Caki2 (cell line): ENCODE measurements around the gene DNTTIP2. TPM values are rescaled to one million over a fixed set of nuclear protein-coding genes. Genes with fewer than 3 reads are reported as not detected.
"Not testable (repeated sequence)": the region's sequence is repeated elsewhere in the genome, so short reads cannot be mapped to it uniquely, and the experiment has no call there.

Experiments
- DNase-seq: peaks from one replicate; pipeline ENCODE4 v3.0.0-alpha.2; 2015; ENCODE audit warnings: low read depth
- in situ Hi-C: cut with HindIII; loops from 2 replicates; pipeline ENCODE4 v1.10.0; 2016; ENCODE audit warnings: low sequenced_read_pairs, low pct_unique_long_range_greater_than_20kb, mixed read lengths
- total RNA-seq: library from RNA; depleted of rRNA; stranded (reverse); fragments of >200 nt; shearing (Covaris generic); gene quantifications from 2 replicates; pipeline ENCODE4 v1.2.3, GENCODE V29; 2014; ENCODE audit warnings: low replicate concordance

The DNTTIP2 gene
- total RNA-seq, 1 experiment from 2014 or later = 27.4 TPM

DNA sequence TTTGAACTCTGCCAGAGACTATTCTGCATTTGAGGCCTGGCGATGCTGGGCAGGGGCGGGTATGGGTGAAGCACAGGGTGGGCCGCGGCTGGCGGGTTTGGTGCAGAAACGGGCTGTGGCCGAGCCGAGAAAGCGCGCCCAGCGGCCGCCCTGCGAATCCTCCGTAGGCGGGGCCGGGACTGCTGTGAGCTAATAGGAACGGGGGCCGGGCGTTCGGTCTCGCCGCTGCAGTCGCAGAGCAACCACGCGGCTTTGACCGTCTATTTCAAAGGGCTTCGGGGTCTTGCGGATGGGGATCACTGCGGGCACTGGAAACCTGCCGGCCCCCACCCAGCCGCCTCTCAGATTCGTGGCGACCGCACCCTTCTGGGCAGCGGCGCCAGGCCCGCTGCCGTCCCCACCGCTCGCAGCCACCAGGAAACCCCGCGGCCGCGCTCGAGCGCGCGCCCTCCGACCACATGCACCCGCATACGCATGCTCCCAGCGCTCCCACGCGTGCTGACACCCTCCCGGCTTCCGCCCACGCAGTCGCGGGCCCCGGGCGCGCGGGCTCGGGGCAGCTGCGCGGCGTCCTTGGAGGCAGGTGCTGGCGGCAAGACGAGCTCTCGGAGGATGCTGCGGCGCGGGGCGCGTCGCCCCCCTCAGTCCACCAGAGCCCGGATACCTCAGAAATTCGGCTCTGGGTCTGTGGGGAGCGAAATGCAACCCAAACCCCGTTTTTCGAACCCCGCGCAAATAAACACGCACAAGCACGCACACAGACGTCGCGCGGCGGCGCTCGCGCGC, 32.6 kb downstream of the DNTTIP2 start:
- in situ Hi-C loops = no loop called here
- peak; percentile 80 for DNase-seq

DNA sequence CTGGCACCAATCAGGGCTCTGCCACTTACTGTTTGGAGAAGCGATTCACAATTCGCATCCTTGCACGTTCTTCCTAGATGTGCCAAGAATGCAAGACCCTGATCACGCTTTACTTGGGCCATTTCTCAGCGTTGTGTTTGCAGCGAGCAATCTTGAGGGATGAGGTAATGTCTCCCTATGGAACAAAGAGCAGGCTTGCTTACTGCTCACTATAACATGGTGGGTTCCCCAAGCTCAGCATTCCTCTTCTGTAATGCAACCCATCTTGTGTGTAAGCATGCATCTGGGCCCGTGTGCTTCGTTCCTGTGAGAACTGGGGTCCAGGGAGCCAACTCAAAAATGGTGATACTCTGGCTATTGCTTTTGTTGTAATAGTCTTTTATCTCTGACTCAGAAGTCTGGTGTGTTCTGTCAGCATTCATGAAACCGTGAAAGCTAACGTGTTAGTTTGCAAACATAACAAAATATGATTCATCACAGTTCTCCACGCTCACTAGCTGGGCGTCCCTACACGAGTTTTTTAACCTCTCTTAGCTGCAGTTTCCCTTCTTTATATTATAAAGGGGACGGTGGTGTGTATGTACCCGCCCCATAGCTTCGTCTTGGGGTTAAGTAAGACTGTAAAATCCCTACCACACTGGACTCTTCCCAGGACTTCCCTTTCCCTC, 33.3 kb downstream of the DNTTIP2 start:
- DNase-seq = peak; percentile 74
- in situ Hi-C loops = no loop called here

DNA sequence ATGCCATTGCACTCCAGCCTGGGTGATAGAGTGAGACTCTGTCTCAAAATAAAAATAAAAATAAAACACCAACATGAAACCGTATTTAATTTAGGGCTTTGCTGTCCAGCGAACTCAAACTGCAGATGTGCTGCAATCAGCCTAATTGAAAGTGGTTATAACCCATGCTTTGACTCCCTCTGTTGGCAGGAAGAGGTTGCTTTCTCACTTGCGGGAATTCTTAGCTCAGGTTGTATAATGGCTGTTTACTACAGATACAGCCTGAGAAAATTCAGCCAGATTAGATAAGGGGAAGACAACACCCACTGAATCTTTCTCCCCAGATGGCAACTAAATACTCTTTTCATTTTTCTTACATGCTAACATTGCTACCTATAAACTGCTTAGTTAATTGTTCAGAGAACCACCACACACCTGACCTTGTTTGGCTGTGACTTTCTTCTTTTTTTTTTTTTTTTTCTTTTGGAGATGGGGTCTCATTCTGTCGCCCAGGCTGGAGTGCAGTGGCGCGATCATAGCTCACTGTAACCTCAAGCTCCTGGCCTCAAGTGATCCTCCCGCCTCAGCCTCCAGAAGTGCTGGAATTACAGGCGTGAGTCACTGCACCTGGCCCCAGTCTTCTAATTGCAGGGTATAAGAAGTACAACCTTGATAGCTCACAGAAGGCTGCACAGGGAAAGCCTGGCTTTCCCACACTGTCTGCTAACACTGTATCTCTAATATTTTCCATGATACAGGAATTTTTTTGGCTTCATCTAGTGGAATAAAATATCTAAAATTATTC, 34.6 kb downstream of the DNTTIP2 start:
- in situ Hi-C loops = no loop called here
- DNase-seq = peak; percentile 44

DNA sequence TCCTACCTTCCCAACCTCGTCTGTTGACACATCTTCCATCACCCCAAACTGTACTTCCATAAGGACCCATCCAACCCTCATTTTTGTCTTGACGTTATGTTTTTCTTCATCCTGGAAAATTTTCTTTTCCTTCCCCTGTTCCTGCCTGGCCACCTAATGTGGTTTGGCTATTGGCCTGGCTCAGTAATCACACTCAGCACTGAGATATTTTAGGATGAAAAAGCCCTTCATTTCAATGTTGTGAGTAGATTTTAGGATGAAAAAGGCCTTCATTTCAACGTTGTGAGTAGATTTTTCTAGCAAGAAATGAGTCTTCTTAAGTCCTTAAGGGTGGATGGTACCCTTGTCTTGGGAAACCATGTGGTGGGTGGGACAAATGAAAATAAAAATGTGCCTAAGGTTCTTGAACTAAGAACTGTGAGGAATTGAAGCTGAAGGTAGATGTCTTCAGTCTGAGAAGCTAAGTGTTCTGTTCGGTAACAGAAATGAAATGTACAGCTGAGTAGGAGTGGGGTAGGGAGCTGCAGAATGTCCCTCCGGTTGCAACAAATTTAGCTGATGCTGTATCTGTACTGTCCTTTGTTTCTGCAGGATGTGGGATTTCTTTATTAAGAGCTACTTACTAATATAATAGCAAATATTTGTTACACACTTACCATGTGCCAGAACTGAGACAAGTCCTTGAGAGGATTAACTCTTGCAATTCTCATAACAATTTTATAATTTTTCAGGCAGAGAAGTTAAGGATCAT, 36.1 kb downstream of the DNTTIP2 start:
- no peak for DNase-seq
- in situ Hi-C loops = no loop called here

DNA sequence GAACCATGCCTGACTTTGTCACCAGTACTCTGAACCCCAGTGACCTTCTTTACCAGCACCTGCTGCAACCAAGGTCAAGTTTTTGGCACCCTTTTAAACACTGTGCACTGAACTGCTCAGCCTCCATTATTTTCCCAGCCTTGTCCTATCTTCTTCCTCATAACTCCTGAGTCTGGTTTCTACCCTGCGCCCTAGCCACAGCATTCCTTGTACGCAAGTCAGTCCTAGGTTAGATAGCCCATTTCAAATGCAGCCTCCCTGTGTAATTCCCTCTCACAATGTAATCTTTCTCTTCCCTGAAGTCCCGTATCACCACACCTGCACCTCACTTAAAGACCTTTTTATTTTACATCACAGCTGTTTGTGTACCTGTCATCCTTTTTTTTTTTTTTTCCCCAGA, 37.2 kb downstream of the DNTTIP2 start:
- in situ Hi-C loops = no loop called here
- no peak for DNase-seq

DNA sequence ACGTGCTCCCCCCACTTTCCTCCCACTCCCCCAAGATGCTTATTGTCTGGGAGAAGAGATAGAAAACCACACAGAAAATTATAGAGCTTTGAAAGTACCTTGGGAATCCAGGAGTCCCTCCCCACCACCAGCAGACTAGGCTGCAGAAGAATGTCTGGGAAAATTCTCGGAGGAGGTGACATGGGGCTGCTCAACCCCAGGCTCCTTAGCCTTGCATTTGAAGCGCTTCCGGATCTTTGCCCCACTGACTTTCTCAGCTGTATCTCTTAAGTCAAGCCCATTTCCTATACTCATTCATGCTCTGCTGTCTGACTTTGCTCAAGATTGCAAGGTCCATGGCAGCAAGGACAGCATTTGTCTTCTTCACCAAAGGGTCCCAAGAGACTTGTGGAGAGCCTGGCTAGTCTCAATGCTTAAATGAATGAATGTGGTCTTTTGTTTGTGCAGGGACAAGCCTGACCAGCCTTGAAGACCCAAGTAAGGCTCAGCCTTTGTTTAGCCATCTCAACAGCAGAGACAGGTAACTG, 38.0 kb downstream of the DNTTIP2 start:
- in situ Hi-C loops = no loop called here

DNA sequence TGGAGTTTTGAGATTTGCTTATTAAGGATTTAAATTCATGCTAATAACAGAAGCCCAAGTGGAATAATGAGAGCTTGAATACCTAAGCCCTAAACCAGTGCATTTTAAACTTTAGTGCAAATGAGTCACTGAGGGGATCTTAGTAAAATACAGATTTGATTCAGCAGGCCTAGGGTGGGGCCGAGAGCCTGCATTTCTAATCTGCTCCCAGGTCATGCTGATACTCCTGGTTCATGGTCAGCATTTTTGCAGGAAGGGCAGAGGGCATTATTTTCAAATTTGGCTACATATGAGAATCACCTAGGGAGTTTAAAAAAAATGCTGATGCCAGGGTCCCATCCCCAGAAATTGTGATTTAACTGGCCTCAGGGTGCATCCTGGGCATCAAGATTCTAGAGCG, 39.3 kb downstream of the DNTTIP2 start:
- no peak for DNase-seq
- in situ Hi-C loops = no loop called here

More for the DNA sequence above, 38.0 kb downstream of the DNTTIP2 start:
- DNase-seq = no peak

DNA sequence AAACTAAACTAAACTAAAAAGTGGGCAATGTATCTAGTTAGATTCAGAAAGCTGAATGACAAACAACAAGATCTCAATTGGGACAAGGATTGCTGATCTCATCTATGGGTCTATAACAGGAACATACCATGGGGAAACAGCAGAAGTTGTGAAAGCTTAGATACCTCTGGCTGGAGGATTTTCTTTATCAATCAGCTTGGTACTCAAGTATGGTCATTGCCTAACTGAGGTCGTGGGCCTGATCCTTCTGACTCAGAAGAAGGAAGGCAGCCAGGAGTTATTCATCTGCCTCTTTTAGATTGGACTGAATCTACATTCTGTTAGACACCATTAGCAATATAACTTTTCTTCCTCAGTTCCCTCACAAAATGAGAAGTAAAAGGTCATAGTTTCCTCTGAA, 39.7 kb downstream of the DNTTIP2 start:
- DNase-seq = no peak
- in situ Hi-C loops = no loop called here

DNA sequence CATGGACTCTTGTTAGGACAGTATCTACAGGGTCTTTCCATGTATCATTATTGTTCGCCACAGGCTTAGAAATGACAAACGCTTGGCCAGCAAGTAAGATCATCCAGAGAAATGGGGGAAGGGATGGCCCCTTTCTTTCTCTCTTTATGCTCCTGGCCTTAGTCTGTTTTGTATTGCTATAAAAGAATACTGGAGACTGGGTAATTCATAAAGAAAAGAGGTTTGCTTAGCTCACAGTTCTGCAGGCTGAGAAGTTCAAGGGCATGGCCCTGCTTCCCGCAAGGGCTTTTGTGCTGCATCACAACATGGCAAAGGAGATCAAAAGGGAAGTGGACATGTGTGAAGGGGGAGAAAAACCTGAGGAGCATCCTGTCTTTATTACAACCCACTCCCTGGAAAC, 41.0 kb downstream of the DNTTIP2 start:
- in situ Hi-C loops = no loop called here
- DNase-seq = no peak

DNA sequence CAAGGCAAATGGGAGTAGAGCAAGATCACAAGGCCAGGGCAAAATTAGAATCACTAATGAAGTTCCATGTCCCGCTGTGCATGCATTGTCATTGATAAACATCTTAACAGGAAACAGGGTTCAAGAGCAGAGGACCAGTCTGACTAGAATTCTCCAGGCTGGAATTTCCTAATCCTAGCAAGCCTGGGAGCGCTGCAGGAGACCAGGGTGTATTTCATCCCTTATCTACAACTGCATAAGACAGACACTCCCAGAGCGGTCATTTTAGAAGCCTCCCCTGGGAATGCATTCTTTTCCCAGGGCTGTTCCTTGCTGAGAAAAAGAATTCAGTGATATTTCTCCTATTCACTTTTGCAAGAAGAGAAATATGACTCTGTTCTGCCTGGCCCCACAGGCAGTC, 45.7 kb downstream of the DNTTIP2 start:
- DNase-seq, in situ Hi-C loops: not testable (repeated sequence)

DNA sequence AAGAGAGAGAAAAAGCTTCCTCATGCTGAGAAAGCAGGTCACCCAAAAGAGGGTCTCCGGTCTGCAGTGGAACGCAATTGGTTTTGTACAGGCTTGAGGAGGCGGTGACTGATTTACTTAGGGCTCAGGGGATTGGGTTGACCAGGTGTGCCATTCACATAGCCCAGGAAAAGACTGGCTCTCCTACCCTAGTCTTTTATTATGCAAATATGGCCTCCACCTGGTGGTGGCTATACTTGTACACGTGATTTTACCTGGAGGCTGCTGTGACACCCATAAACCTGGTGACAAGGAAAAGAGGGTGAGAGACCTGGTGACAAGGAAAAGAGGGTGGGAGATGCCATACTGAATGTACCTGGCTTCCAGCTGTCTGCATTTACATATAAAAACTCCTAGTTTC, 49.9 kb downstream of the DNTTIP2 start:
- no peak for DNase-seq
- in situ Hi-C loops = no loop called here

DNA sequence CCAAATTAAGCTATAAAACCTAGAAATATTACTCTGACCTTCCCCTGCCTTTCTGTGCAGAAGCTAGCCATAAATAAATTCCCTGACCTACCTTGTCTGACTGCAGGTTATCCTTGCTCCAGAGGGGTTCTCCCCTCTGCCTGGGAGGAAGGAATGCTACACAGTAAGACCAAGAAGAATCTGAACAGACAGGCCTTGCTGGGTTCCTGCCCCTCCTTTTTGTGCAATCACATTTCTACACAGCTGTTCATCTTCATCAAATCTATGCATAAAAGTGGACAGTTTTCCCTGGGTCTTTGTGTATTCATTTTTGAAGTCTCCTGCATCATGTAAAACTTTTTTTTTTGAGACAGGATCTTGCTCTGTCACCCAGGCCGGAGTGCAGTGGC, 50.6 kb downstream of the DNTTIP2 start:
- in situ Hi-C loops = no loop called here
- no peak for DNase-seq

DNA sequence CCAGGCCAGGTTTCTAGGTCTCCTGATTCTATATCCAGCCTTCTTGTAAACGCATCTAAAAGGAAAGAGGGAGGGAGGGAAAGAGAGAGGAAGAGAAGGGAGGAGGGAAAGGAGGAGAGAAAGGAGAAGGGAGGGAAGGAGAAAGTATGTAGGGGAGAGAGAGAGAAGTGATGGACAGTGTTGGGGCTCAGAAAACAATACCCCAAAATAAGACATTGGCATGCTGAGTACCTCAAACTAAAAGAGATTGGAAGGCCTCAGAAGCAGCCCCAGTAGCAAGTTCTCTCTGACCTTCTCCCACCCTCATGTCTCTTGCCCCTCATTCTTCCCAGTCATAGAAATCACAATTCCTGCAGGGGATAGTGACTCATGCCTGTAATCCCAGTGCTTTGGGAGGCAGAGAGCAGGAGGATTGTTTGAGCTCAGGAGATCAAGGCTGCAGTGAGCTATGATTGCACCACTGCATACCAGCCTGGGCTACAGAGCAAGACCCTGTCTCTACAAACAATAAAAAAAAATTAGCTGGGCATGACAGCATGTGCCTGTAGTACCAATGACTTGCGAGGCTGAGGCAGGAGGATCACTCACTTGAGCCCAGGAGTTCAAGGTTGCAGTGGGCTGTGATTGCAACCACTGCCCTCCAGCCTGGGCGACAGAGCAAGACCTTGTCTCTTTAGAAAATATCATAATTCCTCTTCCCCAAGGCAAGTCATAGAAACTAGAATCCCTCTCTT, 51.2 kb downstream of the DNTTIP2 start:
- no peak for DNase-seq
- in situ Hi-C loops = no loop called here

DNA sequence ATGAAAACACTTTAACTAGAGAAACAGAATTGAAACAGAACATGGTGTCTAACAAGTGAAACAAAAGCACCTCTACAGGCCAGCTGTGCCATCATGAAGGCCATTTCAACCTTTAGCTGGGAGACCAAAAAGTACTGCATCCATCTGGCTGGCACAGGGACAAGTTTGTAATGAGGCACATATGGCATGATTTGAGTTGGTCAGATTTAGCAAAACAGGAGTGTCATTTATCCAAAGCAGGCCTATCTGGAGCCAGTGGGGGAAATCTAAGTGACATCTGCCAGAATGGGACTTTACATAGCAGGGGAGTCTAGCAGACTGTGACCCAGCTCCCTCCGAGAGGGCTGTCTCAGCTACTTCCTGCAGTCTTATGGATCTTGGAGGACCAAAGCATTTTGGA, 51.9 kb downstream of the DNTTIP2 start:
- in situ Hi-C loops = no loop called here
- no peak for DNase-seq

DNA sequence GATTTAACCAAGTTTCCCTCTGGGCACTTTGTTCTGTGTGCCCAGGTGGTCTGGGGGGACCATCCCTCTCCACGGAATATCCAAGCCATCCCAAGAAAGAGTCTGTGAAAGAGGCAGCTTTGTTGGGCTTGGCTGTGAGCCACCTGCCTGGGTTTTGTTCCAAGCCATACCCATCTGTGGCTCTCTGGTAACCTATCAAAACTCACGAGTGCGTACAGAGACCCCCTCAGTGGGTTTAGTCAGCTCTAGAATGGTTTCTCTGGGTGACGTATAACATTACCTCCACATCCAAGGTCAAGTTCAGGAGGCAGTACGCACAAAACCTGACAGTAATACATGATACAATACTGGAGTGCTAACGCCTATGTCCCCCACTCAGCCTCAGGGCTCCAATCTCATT, 54.2 kb downstream of the DNTTIP2 start:
- no peak for DNase-seq
- in situ Hi-C loops = no loop called here

DNA sequence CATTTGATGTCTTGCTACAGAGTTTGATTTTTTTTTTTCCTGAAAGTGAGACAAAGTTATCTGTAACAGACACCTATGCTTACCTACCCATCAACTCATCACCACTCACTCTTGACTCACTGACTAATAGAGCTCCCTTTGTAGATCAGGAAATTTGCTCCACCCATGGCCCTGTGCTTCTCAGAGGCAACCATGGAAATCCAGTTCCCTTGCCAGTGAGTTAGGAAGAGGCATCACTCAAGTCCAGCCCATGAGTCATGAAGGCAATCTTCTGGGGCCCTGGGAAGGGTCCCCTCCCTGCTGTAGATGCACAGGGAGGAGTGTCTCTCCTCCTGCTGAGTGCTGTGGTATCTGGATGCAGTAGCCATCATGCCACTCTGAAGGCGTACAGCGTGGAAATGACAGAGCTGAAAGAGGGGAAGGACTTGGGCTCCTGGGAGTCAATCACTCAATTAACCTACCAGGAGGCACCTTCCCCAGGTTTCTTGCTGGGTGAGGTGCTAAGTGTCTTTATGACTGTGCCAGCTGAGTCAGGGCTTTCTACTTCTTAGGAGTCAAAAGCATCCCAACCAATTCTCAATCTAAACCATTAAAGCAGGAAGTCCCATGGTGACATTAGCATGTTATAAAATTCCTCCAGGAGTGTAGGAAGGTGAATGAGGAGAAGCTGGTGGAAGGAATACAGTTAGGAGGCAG, 56.1 kb downstream of the DNTTIP2 start:
- in situ Hi-C loops = no loop called here
- no peak for DNase-seq

DNA sequence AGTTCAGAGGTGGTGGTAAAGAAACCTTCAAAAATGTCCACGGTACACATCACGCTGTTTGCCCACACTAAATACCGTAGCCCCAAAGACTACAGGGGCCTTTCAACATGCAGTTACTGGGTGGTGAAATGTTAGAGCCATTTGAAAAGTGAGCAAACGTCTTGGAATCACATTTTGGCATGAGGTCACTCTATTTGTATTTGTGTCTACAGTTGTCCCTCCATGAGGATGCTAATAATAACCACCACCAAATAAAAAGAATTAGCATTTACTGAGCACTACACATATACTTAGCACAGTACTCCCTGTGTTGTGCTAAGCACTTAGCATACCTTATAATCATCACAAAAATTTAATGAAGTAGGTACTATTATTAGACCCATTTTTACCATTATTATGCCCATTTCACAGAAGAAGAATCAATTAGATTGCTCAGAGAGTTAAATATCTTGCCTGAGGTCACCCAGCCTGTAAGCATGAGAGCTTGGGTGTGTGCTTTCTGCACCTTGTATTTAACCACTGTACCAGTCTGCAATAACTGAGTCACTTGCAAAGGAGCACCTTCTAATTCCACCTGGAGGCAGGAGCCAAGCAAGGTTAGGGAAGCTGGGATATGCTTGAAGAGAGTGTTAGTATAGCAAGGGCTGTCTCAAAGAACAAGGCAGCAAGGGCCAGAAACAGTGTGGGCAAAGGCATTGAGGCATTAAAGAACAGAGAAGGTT, 57.4 kb downstream of the DNTTIP2 start:
- in situ Hi-C loops = no loop called here
- DNase-seq = no peak
